Mesenchymal stem cell (in vitro differentiated cells and primary cell): Measurements from ENCODE around the gene LYZL4. TPM values are rescaled to one million over a fixed set of nuclear protein-coding genes. Genes with fewer than 3 reads are reported as not detected.

ENCODE experiments used
- DNase-seq: peaks from one replicate; pipeline ENCODE4 v3.0.0-alpha.2; 2013
- H2AFZ ChIP-seq: one replicate; pipeline ENCODE4 v1.6.1; 2013; ENCODE audit warnings: low read depth, mild to moderate bottlenecking, control low read depth, inconsistent platforms, low read length, moderate library complexity
- H2AK5ac ChIP-seq: 2 replicates; pipeline ENCODE4 v1.6.1; 2013; ENCODE audit warnings: low read length, moderate library complexity, mild to moderate bottlenecking, inconsistent platforms; ENCODE audit not compliant: severe bottlenecking
- H2BK120ac ChIP-seq: one replicate; pipeline ENCODE4 v1.6.1; 2013; ENCODE audit warnings: low read depth, mild to moderate bottlenecking, inconsistent platforms, low read length, moderate library complexity
- H2BK12ac ChIP-seq, 2 experiments: one replicate each; pipeline ENCODE4 v1.6.1; 2013; ENCODE audit warnings: inconsistent platforms in 2 of 2, low read length in 2 of 2, mild to moderate bottlenecking in 2 of 2, moderate library complexity in 2 of 2, control low read depth in 1 of 2
- H2BK15ac ChIP-seq: one replicate; pipeline ENCODE4 v1.6.1; 2013; ENCODE audit warnings: mild to moderate bottlenecking, low read depth, inconsistent platforms; ENCODE audit not compliant: poor library complexity, severe bottlenecking
- H2BK5ac ChIP-seq: 2 replicates; pipeline ENCODE4 v1.6.1; 2013; ENCODE audit warnings: low read depth, mild to moderate bottlenecking, low read length, control low read depth, inconsistent platforms; ENCODE audit not compliant: poor library complexity, severe bottlenecking
- H3K14ac ChIP-seq, 2 experiments: one replicate each; pipeline ENCODE4 v1.6.1; 2013; ENCODE audit warnings: inconsistent platforms in 2 of 2, low read length in 2 of 2, control low read depth in 1 of 2, mild to moderate bottlenecking in 1 of 2, moderate library complexity in 1 of 2
- H3K18ac ChIP-seq, 2 experiments: one replicate each; pipeline ENCODE4 v1.6.1; 2013; ENCODE audit warnings: inconsistent platforms in 2 of 2, low read length in 2 of 2, control low read depth in 1 of 2, low read depth in 1 of 2, mild to moderate bottlenecking in 1 of 2
- H3K23ac ChIP-seq, 2 experiments: one replicate each; pipeline ENCODE4 v1.6.1; 2013; ENCODE audit warnings: inconsistent platforms in 2 of 2, low read length in 2 of 2, mild to moderate bottlenecking in 2 of 2, moderate library complexity in 2 of 2, control low read depth in 1 of 2
- H3K27ac ChIP-seq: 2 replicates; pipeline ENCODE4 v1.5.1; 2013; ENCODE audit warnings: mild to moderate bottlenecking, moderate library complexity, low read length, control low read depth, inconsistent platforms; ENCODE audit not compliant: poor library complexity, severe bottlenecking
- H3K27me3 ChIP-seq, 2 experiments: 2 replicates each; pipeline versions ENCODE4 v1.6.1 to v1.7.0; 2013; ENCODE audit warnings: low read length in 2 of 2, mild to moderate bottlenecking in 2 of 2, moderate library complexity in 2 of 2, control low read depth in 1 of 2, inconsistent platforms in 1 of 2; ENCODE audit not compliant: control insufficient read depth in 1 of 2, insufficient read depth in 1 of 2
- H3K36me3 ChIP-seq, 2 experiments: 2 replicates each; pipeline versions ENCODE4 v1.6.1 to v1.7.0; 2013; ENCODE audit warnings: low read length in 2 of 2, control low read depth in 1 of 2, inconsistent platforms in 1 of 2, low read depth in 1 of 2, mild to moderate bottlenecking in 1 of 2; ENCODE audit not compliant: insufficient read depth in 2 of 2, control insufficient read depth in 1 of 2
- H3K4ac ChIP-seq, 2 experiments: one replicate each; pipeline ENCODE4 v1.6.1; 2013; ENCODE audit warnings: inconsistent platforms in 2 of 2, low read length in 2 of 2, mild to moderate bottlenecking in 2 of 2, moderate library complexity in 2 of 2, control low read depth in 1 of 2, low read depth in 1 of 2
- H3K4me1 ChIP-seq: 2 replicates; pipeline ENCODE4 v1.6.1; 2013; ENCODE audit warnings: low read depth, low read length, control low read depth; ENCODE audit not compliant: control insufficient read depth, insufficient read depth
- H3K4me2 ChIP-seq: 2 replicates; pipeline ENCODE4 v1.6.1; 2013; ENCODE audit warnings: low read length, mild to moderate bottlenecking, inconsistent platforms; ENCODE audit not compliant: poor library complexity, severe bottlenecking
- H3K4me3 ChIP-seq, 2 experiments: 2 replicates each; pipeline versions ENCODE4 v1.5.1 to v1.7.0; 2013; ENCODE audit warnings: low read length in 2 of 2, mild to moderate bottlenecking in 2 of 2, control low read depth in 1 of 2, low read depth in 1 of 2; ENCODE audit not compliant: insufficient read depth in 1 of 2
- H3K79me1 ChIP-seq: replicated peaks from 2 replicates; pipeline ENCODE4 v1.6.1; 2013; ENCODE audit warnings: mild to moderate bottlenecking, control low read depth, low read length, inconsistent platforms; ENCODE audit not compliant: poor library complexity, severe bottlenecking
- H3K9ac ChIP-seq: 2 replicates; pipeline ENCODE4 v1.7.0; 2013; ENCODE audit warnings: mild to moderate bottlenecking, low read length, moderate library complexity
- H3K9me3 ChIP-seq: 2 replicates; pipeline ENCODE4 v1.7.0; 2013; ENCODE audit warnings: mild to moderate bottlenecking, low read length; ENCODE audit not compliant: control insufficient read depth
- H4K8ac ChIP-seq: one replicate; pipeline ENCODE4 v1.6.1; 2013; ENCODE audit warnings: inconsistent platforms, mild to moderate bottlenecking, low read length, moderate library complexity
- H4K91ac ChIP-seq: one replicate; pipeline ENCODE4 v1.6.1; 2013; ENCODE audit warnings: mild to moderate bottlenecking, low read length, inconsistent platforms
- whole genome bisulfite sequencing: methylation state at CpG from one replicate; pipeline ENCODE4 v1.1.7; 2013; ENCODE audit warnings: mixed read lengths; 5-methylcytosine and 5-hydroxymethylcytosine counted together
- polyA plus RNA-seq, 2 experiments: library from polyadenylated mRNA; stranded (reverse); fragments of 200-250 nt; gene quantifications; one replicate each; pipeline ENCODE4 v1.2.3, GENCODE V29; 2013

The LYZL4 gene
- 0.06 TPM for polyA plus RNA-seq (2013, experiment 1 of 2)
- not detected for polyA plus RNA-seq (2013, experiment 2 of 2)

- DNase-seq = no peak
- H3K4me1 ChIP-seq = no peaks in the 10 kb centered on the region
- no peak within 1 kb of the TSS for H3K23ac ChIP-seq
- no peak within 1 kb of the TSS for H2BK120ac ChIP-seq
- no peak within 1 kb of the TSS for H3K4ac ChIP-seq
- no peak within 1 kb of the TSS for H3K4me3 ChIP-seq
- H3K14ac ChIP-seq = no peak within 1 kb of the TSS
- no peak within 1 kb of the TSS for H3K18ac ChIP-seq
- no peak within 1 kb of the TSS for H3K9ac ChIP-seq
- no peak within 1 kb of the TSS for H2BK15ac ChIP-seq
- no peak within 1 kb of the TSS for H3K27ac ChIP-seq
- 50% methylated on average over 5 of the region's 5 CpGs for WGBS
- no peak within 1 kb of the TSS for H4K8ac ChIP-seq
- no peaks in the 10 kb centered on the region for H3K9me3 ChIP-seq
- H3K79me1 ChIP-seq = no peaks in the 10 kb centered on the region
- H3K36me3 ChIP-seq = no peaks in the 10 kb centered on the region
- no peak within 1 kb of the TSS for H4K91ac ChIP-seq
- peaks cover 16 to 42% of the 10 kb centered on the region in 2 experiments for H3K27me3 ChIP-seq
- H2AK5ac ChIP-seq = no peak within 1 kb of the TSS
- H2AFZ ChIP-seq = no peak within 1 kb of the TSS
- no peak within 1 kb of the TSS for H3K4me2 ChIP-seq
- no peak within 1 kb of the TSS for H2BK12ac ChIP-seq
- H2BK5ac ChIP-seq = no peak within 1 kb of the TSS
These were observed at the start of gene LYZL4 for GRCh38 chr3:42410370-42411131. LYZL4 (minus strand) TSS chr3:42410610; CDS start chr3:42407251, 3,359 bp downstream.

GRCh38 chr3:42459151-42459550 lies 48.7 kb upstream of the LYZL4 start:
- no peak overlapping the region for H3K4me3 ChIP-seq
- no peak overlapping the region for H2AK5ac ChIP-seq
- H3K36me3 ChIP-seq = no peaks in the 10 kb centered on the region
- H2BK120ac ChIP-seq = no peak overlapping the region
- H3K23ac ChIP-seq = no peak overlapping the region
- no peaks in the 10 kb centered on the region for H3K79me1 ChIP-seq
- H3K27me3 ChIP-seq = peaks cover 0 to 24% of the 10 kb centered on the region in 2 experiments
- no peak overlapping the region for H3K4me2 ChIP-seq
- DNase-seq = no peak
- no peak overlapping the region for H4K91ac ChIP-seq
- no peak overlapping the region for H3K27ac ChIP-seq
- H2BK15ac ChIP-seq = no peak overlapping the region
- H3K4me1 ChIP-seq = no peaks in the 10 kb centered on the region
- no peak overlapping the region for H2BK12ac ChIP-seq
- H3K4ac ChIP-seq = no peak overlapping the region
- no peak overlapping the region for H3K9ac ChIP-seq
- H3K18ac ChIP-seq = no peak overlapping the region
- no peak overlapping the region for H3K14ac ChIP-seq
- no peak overlapping the region for H4K8ac ChIP-seq
- peaks cover under 1% of the 10 kb centered on the region for H3K9me3 ChIP-seq
- no peak overlapping the region for H2BK5ac ChIP-seq
- H2AFZ ChIP-seq = no peak overlapping the region

- Histone ChIP-seq H2BK15ac (no peak overlapping the region), H3K4me2 (no peak overlapping the region), H3K9ac (no peak overlapping the region), H3K27ac (no peak overlapping the region), H2BK120ac (no peak overlapping the region), H3K4me3 (no peak overlapping the region), H3K14ac (no peak overlapping the region), H2AFZ (no peak overlapping the region), H3K27me3 (peaks cover 0 to 33% of the 10 kb centered on the region in 2 experiments), H3K23ac (no peak overlapping the region), H2AK5ac (no peak overlapping the region), H4K8ac (no peak overlapping the region), H3K36me3 (no peaks in the 10 kb centered on the region), H3K4me1 (no peaks in the 10 kb centered on the region), H2BK12ac (no peak overlapping the region), H2BK5ac (no peak overlapping the region), H3K79me1 (no peaks in the 10 kb centered on the region), H3K4ac (no peak overlapping the region), H4K91ac (no peak overlapping the region), H3K18ac (no peak overlapping the region), H3K9me3 (peaks cover 3% of the 10 kb centered on the region)
- DNase-seq = no peak
These were observed 45.8 kb upstream of the LYZL4 start for GRCh38 chr3:42456211-42456610.

GRCh38 chr3:42451546-42452230 lies 41.3 kb upstream of the LYZL4 start:
- H3K4me1 ChIP-seq = no peaks in the 10 kb centered on the region
- no peak overlapping the region for H2AK5ac ChIP-seq
- no peak overlapping the region for H2BK12ac ChIP-seq
- peak overlapping the region; percentile 23 for H4K8ac ChIP-seq
- peaks cover 5 to 42% of the 10 kb centered on the region in 2 experiments for H3K27me3 ChIP-seq
- DNase-seq = peak; percentile 14
- H3K9ac ChIP-seq = no peak overlapping the region
- no peak overlapping the region for H4K91ac ChIP-seq
- H2BK5ac ChIP-seq = no peak overlapping the region
- H3K4ac ChIP-seq = no peak overlapping the region
- H3K27ac ChIP-seq = no peak overlapping the region
- no peak overlapping the region for H2BK15ac ChIP-seq
- H3K14ac ChIP-seq = no peak overlapping the region
- no peaks in the 10 kb centered on the region for H3K79me1 ChIP-seq
- peaks cover 3% of the 10 kb centered on the region for H3K9me3 ChIP-seq
- no peak overlapping the region for H3K18ac ChIP-seq
- 76% methylated on average over 2 of the region's 2 CpGs for WGBS
- H3K36me3 ChIP-seq = no peaks in the 10 kb centered on the region
- no peak overlapping the region for H3K23ac ChIP-seq
- H2AFZ ChIP-seq = no peak overlapping the region
- no peak overlapping the region for H3K4me3 ChIP-seq
- no peak overlapping the region for H2BK120ac ChIP-seq
- H3K4me2 ChIP-seq = no peak overlapping the region
